IgD-negative memory B cell (primary cell): ENCODE results near the gene WDR59. TPM values are rescaled to one million over a fixed set of nuclear protein-coding genes. Genes with fewer than 3 reads are reported as not detected.
"Not testable (repeated sequence)": the region's sequence is repeated elsewhere in the genome, so short reads cannot be mapped to it uniquely, and the experiment has no call there.

Experiments
- H3K27ac Mint-ChIP-seq, 3 donors: one replicate each; pipeline ENCODE4 v1.8.0; 2020 to 2022; ENCODE audit warnings: mild to moderate bottlenecking in 3 of 3, mixed read lengths in 3 of 3, moderate library complexity in 1 of 3
- H3K27me3 Mint-ChIP-seq: one replicate; pipeline ENCODE4 v1.8.0; 2021; ENCODE audit warnings: mixed read lengths
- H3K36me3 Mint-ChIP-seq: one replicate; pipeline ENCODE4 v1.8.0; 2020; ENCODE audit warnings: mild to moderate bottlenecking, mixed read lengths
- H3K4me1 Mint-ChIP-seq, 3 donors: one replicate each; pipeline ENCODE4 v1.8.0; 2020 to 2022; ENCODE audit warnings: mixed read lengths in 3 of 3, mild to moderate bottlenecking in 1 of 3
- H3K4me3 Mint-ChIP-seq, 4 donors: one replicate each; pipeline ENCODE4 v1.8.0; 2020 to 2022; ENCODE audit warnings: mild to moderate bottlenecking in 4 of 4, mixed read lengths in 4 of 4, moderate library complexity in 3 of 4
- H3K9me3 Mint-ChIP-seq, 3 donors: one replicate each; pipeline ENCODE4 v1.8.0; 2020 to 2021; ENCODE audit warnings: mixed read lengths in 3 of 3, mild to moderate bottlenecking in 1 of 3
- polyA plus RNA-seq: library from polyadenylated mRNA; unstranded; fragments of 300-500 nt; fragmentation: Illumina TruSeq; gene quantifications from one replicate; pipeline ENCODE4 v1.2.3, GENCODE V29; 2021

WDR59 gene, protein sequence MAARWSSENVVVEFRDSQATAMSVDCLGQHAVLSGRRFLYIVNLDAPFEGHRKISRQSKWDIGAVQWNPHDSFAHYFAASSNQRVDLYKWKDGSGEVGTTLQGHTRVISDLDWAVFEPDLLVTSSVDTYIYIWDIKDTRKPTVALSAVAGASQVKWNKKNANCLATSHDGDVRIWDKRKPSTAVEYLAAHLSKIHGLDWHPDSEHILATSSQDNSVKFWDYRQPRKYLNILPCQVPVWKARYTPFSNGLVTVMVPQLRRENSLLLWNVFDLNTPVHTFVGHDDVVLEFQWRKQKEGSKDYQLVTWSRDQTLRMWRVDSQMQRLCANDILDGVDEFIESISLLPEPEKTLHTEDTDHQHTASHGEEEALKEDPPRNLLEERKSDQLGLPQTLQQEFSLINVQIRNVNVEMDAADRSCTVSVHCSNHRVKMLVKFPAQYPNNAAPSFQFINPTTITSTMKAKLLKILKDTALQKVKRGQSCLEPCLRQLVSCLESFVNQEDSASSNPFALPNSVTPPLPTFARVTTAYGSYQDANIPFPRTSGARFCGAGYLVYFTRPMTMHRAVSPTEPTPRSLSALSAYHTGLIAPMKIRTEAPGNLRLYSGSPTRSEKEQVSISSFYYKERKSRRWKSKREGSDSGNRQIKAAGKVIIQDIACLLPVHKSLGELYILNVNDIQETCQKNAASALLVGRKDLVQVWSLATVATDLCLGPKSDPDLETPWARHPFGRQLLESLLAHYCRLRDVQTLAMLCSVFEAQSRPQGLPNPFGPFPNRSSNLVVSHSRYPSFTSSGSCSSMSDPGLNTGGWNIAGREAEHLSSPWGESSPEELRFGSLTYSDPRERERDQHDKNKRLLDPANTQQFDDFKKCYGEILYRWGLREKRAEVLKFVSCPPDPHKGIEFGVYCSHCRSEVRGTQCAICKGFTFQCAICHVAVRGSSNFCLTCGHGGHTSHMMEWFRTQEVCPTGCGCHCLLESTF
- 9.2 TPM for polyA plus RNA-seq

DNA sequence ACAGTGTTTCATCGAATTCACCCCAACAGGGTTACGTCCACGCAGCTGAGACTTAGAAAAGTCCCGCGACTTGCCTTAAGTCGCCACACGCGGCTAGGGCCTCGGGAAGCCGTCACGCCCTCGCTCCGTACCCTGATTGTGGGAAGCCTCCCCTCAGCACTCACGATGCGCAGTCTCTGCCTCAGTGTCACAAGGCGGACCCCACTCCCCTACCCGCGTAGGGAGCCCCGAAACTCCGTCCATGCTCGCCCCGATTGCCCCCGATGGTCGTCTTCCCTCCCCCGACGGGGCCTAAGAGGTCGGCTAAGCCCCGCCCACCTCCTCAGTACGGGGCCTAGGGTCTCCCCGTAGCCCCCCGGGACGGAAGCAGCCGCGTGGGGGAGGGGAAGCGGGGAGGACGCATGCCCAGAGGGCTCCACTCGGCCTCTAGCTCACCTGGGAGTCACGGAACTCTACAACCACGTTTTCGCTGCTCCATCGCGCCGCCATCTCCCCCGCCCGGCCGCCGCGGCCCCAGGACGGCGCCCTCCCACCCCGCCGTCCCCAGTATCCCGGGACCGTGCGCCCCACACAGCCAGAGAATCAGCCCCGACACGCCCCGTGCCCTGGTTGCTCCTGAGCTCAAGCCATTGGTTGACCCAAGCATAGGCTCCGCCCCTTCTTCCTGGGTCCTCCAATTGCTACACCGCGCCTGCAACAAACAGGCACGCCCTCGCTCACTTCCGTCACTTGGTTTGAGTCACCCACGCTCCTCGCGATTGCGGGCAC is at the start of gene WDR59:
TSS of gene WDR59 (minus strand) at position 595 of the 768 bp plus-strand sequence. CDS start at position 489, 106 bp downstream.
- no peaks in the 10 kb centered on the region for H3K9me3 Mint-ChIP-seq
- H3K4me1 Mint-ChIP-seq = peaks cover 5 to 14% (median 11%) of the 10 kb centered on the region in 3 donors
- no peaks in the 10 kb centered on the region for H3K27me3 Mint-ChIP-seq
- H3K27ac Mint-ChIP-seq = peak within 1 kb of the TSS; percentile 69 to 94 (median 89)
- H3K4me3 Mint-ChIP-seq = peak within 1 kb of the TSS; percentile 91 to 100 (median 95)
- peaks cover 2% of the 10 kb centered on the region for H3K36me3 Mint-ChIP-seq

DNA sequence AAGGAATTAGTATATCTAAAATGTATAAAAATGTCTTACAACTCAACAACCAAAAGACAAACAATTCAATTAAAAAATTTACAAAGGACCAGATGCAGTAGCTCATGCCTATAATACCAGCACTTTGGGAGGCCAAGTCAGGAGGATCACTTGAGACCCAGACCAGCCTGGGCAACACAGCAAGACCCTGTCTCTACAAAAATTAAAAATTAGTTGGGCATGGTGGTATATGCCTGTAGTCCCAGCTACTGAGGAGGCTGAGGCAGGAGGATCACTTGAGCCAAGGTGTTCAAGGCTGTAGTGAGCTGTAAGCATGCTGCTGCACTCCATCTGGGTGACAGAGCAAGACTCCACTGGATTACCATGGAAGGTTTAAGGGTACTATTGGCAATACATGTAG is 47.7 kb upstream of the WDR59 start:
- Mint-ChIP-seq H3K9me3 (peaks cover 0 to 1% (median 0%) of the 10 kb centered on the region in 3 donors), H3K36me3 (no peaks in the 10 kb centered on the region), H3K27me3 (peaks cover 5% of the 10 kb centered on the region), H3K4me3 (no peak overlapping the region), H3K4me1 (peaks cover 0 to 2% (median 0%) of the 10 kb centered on the region in 3 donors), H3K27ac (no peak overlapping the region)

DNA sequence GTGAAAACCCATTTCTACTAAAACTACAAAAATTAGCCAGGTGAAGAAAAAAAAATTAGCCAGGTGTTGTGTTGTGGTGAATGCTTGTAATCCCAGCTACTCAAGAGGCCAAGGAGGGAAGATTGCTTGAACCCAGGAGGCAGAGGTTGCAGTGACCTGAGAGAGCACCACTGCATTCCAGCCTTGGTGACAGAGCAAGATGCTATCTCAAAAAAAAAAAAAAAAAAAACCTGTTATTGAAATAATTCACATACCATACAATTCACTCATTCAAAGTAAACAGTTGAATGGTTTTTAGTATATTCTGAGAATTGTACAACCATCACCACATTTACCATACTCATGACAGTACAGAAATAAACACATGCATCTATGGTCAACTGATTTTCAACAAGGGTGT is 44.9 kb upstream of the WDR59 start:
- H3K27me3 Mint-ChIP-seq = peaks cover 5% of the 10 kb centered on the region
- no peaks in the 10 kb centered on the region for H3K9me3 Mint-ChIP-seq
- no peak overlapping the region for H3K27ac Mint-ChIP-seq
- no peaks in the 10 kb centered on the region for H3K36me3 Mint-ChIP-seq
- H3K4me1 Mint-ChIP-seq = peaks cover 0 to 2% (median 0%) of the 10 kb centered on the region in 3 donors
- H3K4me3 Mint-ChIP-seq = no peak overlapping the region

DNA sequence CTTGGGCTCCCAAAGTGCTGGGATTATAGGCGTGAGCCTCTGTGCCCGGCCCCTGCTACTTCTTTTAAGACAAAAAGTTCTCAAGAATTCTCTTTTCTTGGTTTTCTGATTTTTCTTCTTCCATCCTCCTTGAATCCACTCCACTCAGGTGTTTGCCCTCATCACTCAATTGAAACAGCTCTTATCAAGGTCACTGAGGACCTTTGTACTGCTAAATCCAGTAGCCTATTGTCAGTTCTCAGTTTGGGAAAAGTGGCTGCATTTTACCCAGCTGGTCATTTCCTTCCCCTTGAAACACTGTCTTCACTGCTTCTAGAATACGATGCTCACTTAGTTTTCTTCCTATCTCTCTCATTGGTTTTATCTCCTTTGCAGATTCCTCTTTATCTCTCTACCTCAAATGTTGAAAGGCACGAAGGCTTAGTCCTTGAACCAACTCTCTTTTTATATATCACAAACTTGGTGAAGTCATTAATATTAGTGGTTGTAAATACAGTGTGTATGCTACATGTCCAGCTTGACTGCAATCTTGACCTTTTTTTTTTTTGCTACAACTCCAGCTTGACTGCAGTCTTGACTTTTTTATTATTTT is 43.7 kb upstream of the WDR59 start:
- H3K27me3 Mint-ChIP-seq = peaks cover 5% of the 10 kb centered on the region
- peaks cover 0 to 4% (median 2%) of the 10 kb centered on the region in 3 donors for H3K4me1 Mint-ChIP-seq
- peaks cover 0 to 3% (median 0%) of the 10 kb centered on the region in 3 donors for H3K9me3 Mint-ChIP-seq
- H3K27ac Mint-ChIP-seq = no peak overlapping the region
- no peaks in the 10 kb centered on the region for H3K36me3 Mint-ChIP-seq
- no peak overlapping the region for H3K4me3 Mint-ChIP-seq

DNA sequence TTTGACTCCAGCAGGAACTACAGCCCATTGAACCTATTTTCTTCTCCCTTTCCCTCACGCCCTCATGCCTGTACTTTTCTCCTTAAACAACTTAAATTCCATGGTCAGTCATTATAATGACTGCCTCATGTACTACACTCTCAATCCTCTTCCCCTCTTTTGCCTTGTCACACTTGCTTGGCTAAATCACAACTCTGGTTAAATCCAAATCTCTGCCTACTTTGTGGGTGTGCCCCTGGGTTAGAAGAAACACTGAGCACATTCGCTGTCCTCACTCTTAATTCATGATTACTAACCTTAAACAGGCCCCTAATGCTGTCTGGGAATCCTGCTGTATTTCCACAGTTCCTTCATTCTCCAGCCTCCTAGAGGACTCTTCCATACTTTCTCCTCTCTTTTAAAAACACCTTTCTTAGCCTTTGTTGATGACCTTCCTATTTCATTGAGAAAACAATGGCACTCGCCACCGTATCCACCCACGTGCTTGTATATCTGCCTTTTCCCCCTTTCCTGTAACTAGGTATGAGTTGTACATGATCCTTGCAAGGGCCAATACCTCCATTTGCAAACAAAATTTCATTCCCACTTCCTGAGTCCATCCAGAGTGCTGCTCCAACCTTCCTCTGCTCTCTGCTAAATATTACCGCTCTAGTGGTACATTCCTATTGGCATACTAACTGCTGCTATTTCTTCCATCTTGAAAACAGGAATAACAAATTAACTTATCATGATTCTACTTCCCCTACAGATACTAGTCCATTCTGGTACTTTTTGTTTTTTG is 42.8 kb upstream of the WDR59 start:
- peaks cover 0 to 4% (median 2%) of the 10 kb centered on the region in 3 donors for H3K4me1 Mint-ChIP-seq
- no peak overlapping the region for H3K4me3 Mint-ChIP-seq
- peaks cover under 1 to 3% (median 1%) of the 10 kb centered on the region in 3 donors for H3K9me3 Mint-ChIP-seq
- peaks cover 5% of the 10 kb centered on the region for H3K27me3 Mint-ChIP-seq
- no peaks in the 10 kb centered on the region for H3K36me3 Mint-ChIP-seq
- H3K27ac Mint-ChIP-seq = no peak overlapping the region

DNA sequence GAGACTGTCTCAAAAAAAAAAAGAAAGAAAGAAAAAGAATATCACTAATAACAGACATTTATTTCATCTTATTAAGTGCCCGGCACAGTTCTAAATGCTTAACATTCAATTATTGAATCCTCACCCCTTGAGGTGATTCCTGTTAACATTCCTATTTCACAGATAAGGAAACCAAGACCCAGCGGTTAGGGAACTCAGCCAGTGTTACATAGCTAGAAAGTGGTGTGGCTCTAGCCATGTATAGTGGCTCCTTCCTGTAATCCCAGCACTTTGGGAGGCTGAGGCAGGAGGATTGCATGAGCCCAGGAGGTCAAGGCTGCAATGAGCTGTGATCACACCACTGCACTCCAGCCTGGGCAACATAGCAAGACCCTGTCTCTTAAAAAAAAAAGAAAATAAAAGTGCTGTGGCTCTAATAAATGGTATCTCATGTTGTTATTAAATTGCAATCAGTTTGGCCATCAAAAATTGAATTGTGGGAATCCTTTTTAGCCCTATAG is 42.0 kb upstream of the WDR59 start:
- H3K27me3 Mint-ChIP-seq = peaks cover 3% of the 10 kb centered on the region

DNA sequence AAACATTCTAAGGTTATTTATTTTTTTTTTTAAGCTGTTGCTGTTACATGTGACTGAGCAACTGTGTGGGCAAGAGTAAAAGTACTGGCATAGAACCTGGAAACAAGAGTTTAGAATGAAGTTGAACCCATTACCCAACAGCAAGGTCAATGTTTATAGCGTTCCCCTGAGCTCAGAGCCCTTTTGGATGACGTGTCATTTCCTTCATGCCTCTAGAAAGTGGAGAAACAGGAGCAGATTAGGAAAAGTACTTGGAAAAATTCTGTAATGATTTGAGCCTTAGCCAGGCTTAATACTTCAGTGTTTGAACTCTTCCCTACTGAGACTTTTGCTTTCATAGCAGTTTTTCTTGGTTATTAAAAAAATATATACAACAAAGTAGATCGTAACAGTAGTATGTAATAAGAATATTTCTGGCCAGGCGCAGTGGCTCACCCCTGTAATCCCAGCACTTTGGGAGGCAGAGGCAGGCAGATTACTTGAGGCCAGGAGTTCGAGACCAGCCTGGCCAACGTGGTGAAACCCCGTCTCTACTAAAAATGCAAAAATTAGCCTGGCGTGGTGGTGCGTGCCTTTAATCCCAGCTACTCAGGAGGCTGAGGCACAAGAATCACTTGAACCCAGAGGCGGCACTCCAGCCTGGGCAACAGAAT is 41.4 kb upstream of the WDR59 start:
- not testable (repeated sequence) for H3K9me3 Mint-ChIP-seq, H3K36me3 Mint-ChIP-seq, H3K27ac Mint-ChIP-seq, H3K4me1 Mint-ChIP-seq, H3K4me3 Mint-ChIP-seq, H3K27me3 Mint-ChIP-seq

More for the DNA sequence above, 42.0 kb upstream of the WDR59 start:
- Mint-ChIP-seq H3K9me3 (peaks cover 2 to 5% (median 4%) of the 10 kb centered on the region in 3 donors), H3K4me1 (peaks cover 0 to 4% (median 2%) of the 10 kb centered on the region in 3 donors), H3K4me3 (no peak overlapping the region), H3K27ac (no peak overlapping the region), H3K36me3 (no peaks in the 10 kb centered on the region)

DNA sequence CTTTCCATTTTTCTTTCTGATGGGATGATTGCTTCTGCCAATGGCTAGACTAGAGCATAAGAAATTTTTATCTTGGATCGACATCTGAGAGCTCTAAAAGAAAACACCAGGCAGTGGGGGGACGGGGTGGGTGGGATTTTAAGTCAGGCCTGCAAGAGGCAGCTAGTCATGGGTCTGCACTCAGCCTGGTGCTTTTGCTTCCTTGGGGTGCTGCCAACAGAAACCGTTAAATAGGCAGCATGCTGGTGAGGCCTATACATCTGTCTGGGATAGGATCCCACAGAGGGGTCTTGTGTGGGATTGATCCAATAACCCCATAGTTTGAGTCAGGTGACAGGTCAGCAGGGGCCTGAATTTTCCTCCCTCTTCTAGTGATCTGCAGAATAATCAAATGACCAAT is 40.8 kb upstream of the WDR59 start:
- Mint-ChIP-seq H3K27me3 (peaks cover 3% of the 10 kb centered on the region), H3K36me3 (peaks cover 2% of the 10 kb centered on the region), H3K9me3 (peaks cover 4 to 11% (median 11%) of the 10 kb centered on the region in 3 donors), H3K4me1 (peaks cover 0 to 6% (median 2%) of the 10 kb centered on the region in 3 donors), H3K27ac (no peak overlapping the region), H3K4me3 (no peak overlapping the region)

DNA sequence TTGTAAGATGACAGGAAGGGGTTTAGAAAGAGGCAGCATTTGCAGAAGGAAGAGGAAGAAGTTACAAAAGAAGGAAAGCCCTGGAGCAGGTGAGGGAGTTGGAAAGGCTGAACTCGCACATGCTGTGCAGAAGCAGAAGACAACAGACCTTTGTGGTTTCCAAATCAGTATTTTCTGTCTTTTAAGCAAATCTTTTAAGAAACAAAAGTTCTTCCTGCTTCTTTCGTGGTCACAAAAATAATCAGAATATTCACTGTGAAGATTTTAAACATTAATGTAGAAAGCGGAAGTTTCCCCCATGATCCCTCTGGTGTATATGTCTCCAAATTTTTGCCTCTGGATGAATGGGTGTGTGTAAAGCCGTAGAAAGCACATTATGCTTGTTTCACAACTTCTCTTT is 39.7 kb upstream of the WDR59 start:
- H3K36me3 Mint-ChIP-seq = peaks cover 2% of the 10 kb centered on the region
- H3K9me3 Mint-ChIP-seq = peaks cover 5 to 11% (median 11%) of the 10 kb centered on the region in 3 donors
- peak overlapping the region in 1 of 4 donors; percentile 28 for H3K4me3 Mint-ChIP-seq
- H3K27me3 Mint-ChIP-seq = peaks cover 3% of the 10 kb centered on the region
- no peak overlapping the region for H3K27ac Mint-ChIP-seq
- H3K4me1 Mint-ChIP-seq = peaks cover 0 to 6% (median 2%) of the 10 kb centered on the region in 3 donors

DNA sequence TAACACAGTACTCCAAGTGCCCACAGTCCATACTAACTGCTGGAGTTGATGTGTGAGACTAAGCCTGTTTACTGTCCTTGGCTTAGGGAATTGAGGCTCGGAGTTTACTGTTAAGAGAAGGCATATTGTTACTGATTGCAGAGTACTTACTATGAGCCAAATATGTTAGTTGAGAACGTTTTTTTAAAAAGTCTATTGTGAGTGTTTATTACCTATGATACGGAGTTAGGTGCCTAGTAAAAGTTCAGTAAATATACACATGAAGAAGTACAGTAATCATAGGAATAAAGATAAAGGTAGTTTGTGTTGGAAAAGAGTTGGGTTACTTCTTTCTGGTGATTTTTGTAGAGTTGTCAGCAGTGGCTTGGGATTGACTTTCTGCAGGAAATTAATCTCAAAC is 39.3 kb upstream of the WDR59 start:
- peaks cover 0 to 6% (median 2%) of the 10 kb centered on the region in 3 donors for H3K4me1 Mint-ChIP-seq
- H3K4me3 Mint-ChIP-seq = no peak overlapping the region
- H3K27me3 Mint-ChIP-seq = peaks cover 3% of the 10 kb centered on the region
- no peak overlapping the region for H3K27ac Mint-ChIP-seq
- peaks cover 2% of the 10 kb centered on the region for H3K36me3 Mint-ChIP-seq
- peaks cover 5 to 11% (median 11%) of the 10 kb centered on the region in 3 donors for H3K9me3 Mint-ChIP-seq

DNA sequence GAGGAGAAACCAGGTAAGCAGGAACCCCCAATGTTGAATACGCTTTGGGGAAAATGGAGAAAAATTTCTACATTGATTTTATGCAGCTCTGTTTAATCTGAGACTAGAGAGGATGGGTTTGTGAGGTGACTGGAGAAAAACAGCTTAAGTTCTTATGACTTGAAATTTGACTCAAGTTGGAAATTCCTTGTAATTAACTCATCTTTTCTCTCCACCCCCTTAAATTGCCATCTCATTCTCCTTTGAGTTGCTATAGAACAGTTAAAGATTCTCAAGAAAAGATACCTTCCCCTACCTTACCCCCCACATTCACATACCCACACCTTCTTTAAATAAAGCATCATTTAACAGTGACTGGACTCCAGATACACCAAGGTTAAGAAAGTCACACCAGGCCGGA is 38.1 kb upstream of the WDR59 start:
- Mint-ChIP-seq H3K4me3 (no peak overlapping the region), H3K27ac (no peak overlapping the region), H3K27me3 (peaks cover 3% of the 10 kb centered on the region), H3K36me3 (peaks cover 2% of the 10 kb centered on the region), H3K4me1 (peaks cover 0 to 6% (median 2%) of the 10 kb centered on the region in 3 donors), H3K9me3 (peaks cover 5 to 11% (median 11%) of the 10 kb centered on the region in 3 donors)

DNA sequence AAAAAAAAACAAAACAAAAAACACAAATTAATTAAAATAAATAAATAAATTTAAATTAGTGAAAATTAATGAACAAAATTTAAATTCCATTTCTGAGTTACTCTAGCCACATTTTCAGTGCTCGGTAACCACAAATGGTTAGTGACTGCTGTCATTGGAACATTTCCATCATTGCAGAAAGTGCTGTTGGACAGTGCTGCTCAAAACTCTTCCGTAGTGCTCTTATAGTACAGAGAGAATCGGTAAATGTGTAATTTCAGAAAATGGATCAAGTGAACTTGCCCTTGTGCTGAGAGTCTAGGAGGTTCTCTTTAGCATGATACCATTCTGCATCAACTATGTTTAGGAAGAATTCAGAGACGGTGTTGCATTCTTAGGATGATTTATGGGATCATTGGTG is 37.6 kb upstream of the WDR59 start:
- H3K27ac Mint-ChIP-seq = no peak overlapping the region
- peaks cover 0 to 6% (median 2%) of the 10 kb centered on the region in 3 donors for H3K4me1 Mint-ChIP-seq
- no peak overlapping the region for H3K4me3 Mint-ChIP-seq
- H3K27me3 Mint-ChIP-seq = peaks cover 3% of the 10 kb centered on the region
- H3K36me3 Mint-ChIP-seq = peaks cover 2% of the 10 kb centered on the region
- H3K9me3 Mint-ChIP-seq = peaks cover 5 to 11% (median 11%) of the 10 kb centered on the region in 3 donors

DNA sequence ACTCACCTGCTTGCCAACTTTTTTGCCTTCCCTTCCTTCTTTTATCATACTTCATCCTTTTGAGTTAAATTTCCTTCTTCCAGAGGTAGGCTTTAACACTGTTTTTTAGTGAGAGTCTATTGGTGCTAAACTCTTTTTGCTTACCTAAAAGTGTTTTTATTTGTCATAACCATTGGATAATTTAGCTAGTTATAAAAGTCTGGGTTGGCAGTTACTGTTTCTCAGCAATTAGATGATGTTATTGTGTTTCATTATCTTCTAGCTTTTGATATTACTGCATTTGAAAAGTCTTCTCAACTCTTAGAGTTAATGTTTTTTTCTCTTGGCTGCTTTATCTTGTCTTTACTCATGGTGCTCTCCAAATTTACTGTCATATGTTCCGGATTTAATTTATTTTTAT is 36.5 kb upstream of the WDR59 start:
- Mint-ChIP-seq H3K4me3 (no peak overlapping the region), H3K36me3 (peaks cover 2% of the 10 kb centered on the region), H3K27me3 (peaks cover 3% of the 10 kb centered on the region), H3K9me3 (peaks cover 5 to 11% (median 11%) of the 10 kb centered on the region in 3 donors), H3K4me1 (peaks cover 0 to 6% (median 2%) of the 10 kb centered on the region in 3 donors), H3K27ac (no peak overlapping the region)
